HCT116 (cell line): ENCODE data around the gene GRK2.

Experiments used
- CEBPB ChIP-seq: IDR thresholded peaks from 2 replicates; pipeline ENCODE4 v1.6.1; 2012; ENCODE audit warnings: low read depth
- EGR1 ChIP-seq: IDR thresholded peaks from 2 replicates; pipeline ENCODE4 v1.6.1; 2012; ENCODE audit warnings: low read depth
- EZH2phosphoT487 ChIP-seq: fragments of 200-600 bp; IDR thresholded peaks from 2 replicates; pipeline ENCODE4 v1.6.1; 2018; ENCODE audit warnings: antibody characterized with exemption, borderline replicate concordance
- POLR2A ChIP-seq: IDR thresholded peaks from 2 replicates; pipeline ENCODE4 v1.7.0; 2011; ENCODE audit warnings: borderline replicate concordance; ENCODE audit not compliant: insufficient read depth, insufficient read length; ENCODE audit errors: extremely low read depth
- SIN3A ChIP-seq: IDR thresholded peaks from 2 replicates; pipeline ENCODE4 v1.6.1; 2012; ENCODE audit warnings: low read depth
- YY1 ChIP-seq: IDR thresholded peaks from 2 replicates; pipeline ENCODE4 v1.6.1; 2011; ENCODE audit warnings: low read length, low read depth, moderate library complexity, mild to moderate bottlenecking; ENCODE audit not compliant: insufficient replicate concordance; ENCODE audit errors: extremely low read depth
- TF ChIP-seq, protein P1 (sequence below): IDR thresholded peaks from 2 replicates; pipeline ENCODE4 v1.6.1; 2012; ENCODE audit warnings: low read depth
- TF ChIP-seq, protein P2 (sequence below), 3 experiments: fragments of 200-600 bp in 1 of 3; sonication (generic) in 1 of 3; IDR thresholded peaks in 2 of 3; conservative IDR thresholded peaks in 1 of 3; 2 replicates each; pipeline ENCODE4 v1.5.1; 2012 to 2017; ENCODE audit warnings: low read depth in 2 of 3, low read length in 2 of 3, antibody characterized with exemption in 1 of 3, borderline replicate concordance in 1 of 3, control low read depth in 1 of 3, mild to moderate bottlenecking in 1 of 3, mixed read lengths in 1 of 3, mixed run types in 1 of 3, moderate library complexity in 1 of 3; ENCODE audit not compliant: insufficient read depth in 1 of 3
- TF ChIP-seq, protein P3 (sequence below): IDR thresholded peaks from 2 replicates; pipeline ENCODE4 v1.6.1; 2012

DNA sequence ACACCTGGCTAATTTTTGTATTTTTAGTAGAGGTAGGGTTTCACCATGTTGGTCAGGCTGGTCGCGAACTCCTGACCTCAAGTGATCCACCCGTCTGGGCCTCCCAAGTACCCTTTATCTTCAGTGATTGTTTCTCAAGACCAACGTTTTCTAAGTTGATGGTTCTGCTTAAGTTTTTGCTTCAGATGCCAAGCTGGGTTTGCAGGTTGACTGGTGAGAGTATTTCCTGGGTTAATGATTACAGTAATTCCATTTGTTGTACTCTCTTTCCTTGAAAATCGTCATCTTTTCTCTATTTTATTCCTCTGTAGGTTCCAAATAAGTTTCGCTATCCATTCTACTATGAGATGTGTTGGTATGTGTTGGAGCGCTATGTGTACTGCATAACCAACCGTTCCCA is 38.5 kb upstream of the GRK2 start:
- TF ChIP-seq, protein P1, sequence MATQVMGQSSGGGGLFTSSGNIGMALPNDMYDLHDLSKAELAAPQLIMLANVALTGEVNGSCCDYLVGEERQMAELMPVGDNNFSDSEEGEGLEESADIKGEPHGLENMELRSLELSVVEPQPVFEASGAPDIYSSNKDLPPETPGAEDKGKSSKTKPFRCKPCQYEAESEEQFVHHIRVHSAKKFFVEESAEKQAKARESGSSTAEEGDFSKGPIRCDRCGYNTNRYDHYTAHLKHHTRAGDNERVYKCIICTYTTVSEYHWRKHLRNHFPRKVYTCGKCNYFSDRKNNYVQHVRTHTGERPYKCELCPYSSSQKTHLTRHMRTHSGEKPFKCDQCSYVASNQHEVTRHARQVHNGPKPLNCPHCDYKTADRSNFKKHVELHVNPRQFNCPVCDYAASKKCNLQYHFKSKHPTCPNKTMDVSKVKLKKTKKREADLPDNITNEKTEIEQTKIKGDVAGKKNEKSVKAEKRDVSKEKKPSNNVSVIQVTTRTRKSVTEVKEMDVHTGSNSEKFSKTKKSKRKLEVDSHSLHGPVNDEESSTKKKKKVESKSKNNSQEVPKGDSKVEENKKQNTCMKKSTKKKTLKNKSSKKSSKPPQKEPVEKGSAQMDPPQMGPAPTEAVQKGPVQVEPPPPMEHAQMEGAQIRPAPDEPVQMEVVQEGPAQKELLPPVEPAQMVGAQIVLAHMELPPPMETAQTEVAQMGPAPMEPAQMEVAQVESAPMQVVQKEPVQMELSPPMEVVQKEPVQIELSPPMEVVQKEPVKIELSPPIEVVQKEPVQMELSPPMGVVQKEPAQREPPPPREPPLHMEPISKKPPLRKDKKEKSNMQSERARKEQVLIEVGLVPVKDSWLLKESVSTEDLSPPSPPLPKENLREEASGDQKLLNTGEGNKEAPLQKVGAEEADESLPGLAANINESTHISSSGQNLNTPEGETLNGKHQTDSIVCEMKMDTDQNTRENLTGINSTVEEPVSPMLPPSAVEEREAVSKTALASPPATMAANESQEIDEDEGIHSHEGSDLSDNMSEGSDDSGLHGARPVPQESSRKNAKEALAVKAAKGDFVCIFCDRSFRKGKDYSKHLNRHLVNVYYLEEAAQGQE, result no peak
- TF ChIP-seq, protein P2, sequence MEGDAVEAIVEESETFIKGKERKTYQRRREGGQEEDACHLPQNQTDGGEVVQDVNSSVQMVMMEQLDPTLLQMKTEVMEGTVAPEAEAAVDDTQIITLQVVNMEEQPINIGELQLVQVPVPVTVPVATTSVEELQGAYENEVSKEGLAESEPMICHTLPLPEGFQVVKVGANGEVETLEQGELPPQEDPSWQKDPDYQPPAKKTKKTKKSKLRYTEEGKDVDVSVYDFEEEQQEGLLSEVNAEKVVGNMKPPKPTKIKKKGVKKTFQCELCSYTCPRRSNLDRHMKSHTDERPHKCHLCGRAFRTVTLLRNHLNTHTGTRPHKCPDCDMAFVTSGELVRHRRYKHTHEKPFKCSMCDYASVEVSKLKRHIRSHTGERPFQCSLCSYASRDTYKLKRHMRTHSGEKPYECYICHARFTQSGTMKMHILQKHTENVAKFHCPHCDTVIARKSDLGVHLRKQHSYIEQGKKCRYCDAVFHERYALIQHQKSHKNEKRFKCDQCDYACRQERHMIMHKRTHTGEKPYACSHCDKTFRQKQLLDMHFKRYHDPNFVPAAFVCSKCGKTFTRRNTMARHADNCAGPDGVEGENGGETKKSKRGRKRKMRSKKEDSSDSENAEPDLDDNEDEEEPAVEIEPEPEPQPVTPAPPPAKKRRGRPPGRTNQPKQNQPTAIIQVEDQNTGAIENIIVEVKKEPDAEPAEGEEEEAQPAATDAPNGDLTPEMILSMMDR (IDR thresholded peaks at IDR 0.05 in 2 of 3, conservative IDR thresholded peaks at IDR 0.05 in 1 of 3; ENCODE audit: borderline replicate concordance in 1 of 3, insufficient read depth in 1 of 3, low read depth in 2 of 3, low read length in 2 of 3), result no peak
- TF ChIP-seq, protein P3, sequence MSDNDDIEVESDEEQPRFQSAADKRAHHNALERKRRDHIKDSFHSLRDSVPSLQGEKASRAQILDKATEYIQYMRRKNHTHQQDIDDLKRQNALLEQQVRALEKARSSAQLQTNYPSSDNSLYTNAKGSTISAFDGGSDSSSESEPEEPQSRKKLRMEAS, result no peak
- no peak for TF ChIP-seq POLR2A
- no peak for TF ChIP-seq SIN3A
- TF ChIP-seq EGR1, result no peak
- no peak for TF ChIP-seq CEBPB
- TF ChIP-seq YY1, result no peak
- no peak for TF ChIP-seq EZH2phosphoT487
